ENCODE results near the gene TICRR.

TICRR gene

GRCh38 chr15:89642106-89642505 lies 66.8 kb downstream of the TICRR start:
- TF ChIP-seq, protein P1, sequence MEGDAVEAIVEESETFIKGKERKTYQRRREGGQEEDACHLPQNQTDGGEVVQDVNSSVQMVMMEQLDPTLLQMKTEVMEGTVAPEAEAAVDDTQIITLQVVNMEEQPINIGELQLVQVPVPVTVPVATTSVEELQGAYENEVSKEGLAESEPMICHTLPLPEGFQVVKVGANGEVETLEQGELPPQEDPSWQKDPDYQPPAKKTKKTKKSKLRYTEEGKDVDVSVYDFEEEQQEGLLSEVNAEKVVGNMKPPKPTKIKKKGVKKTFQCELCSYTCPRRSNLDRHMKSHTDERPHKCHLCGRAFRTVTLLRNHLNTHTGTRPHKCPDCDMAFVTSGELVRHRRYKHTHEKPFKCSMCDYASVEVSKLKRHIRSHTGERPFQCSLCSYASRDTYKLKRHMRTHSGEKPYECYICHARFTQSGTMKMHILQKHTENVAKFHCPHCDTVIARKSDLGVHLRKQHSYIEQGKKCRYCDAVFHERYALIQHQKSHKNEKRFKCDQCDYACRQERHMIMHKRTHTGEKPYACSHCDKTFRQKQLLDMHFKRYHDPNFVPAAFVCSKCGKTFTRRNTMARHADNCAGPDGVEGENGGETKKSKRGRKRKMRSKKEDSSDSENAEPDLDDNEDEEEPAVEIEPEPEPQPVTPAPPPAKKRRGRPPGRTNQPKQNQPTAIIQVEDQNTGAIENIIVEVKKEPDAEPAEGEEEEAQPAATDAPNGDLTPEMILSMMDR (IDR thresholded peaks at IDR 0.05; ENCODE audit: control extremely low read depth, extremely low read depth, low read depth, missing control alignments) = no peak
- CTCF ChIA-PET = interaction anchor here (1.2 kb wide), 1 partner anchor 30 kb away, joined by 4 read pairs; no protein-coding TSS in a partner anchor
- POLR2A ChIA-PET = no interaction called here
- DNase-seq (ENCODE audit: extremely low spot score) = no peak

DNA sequence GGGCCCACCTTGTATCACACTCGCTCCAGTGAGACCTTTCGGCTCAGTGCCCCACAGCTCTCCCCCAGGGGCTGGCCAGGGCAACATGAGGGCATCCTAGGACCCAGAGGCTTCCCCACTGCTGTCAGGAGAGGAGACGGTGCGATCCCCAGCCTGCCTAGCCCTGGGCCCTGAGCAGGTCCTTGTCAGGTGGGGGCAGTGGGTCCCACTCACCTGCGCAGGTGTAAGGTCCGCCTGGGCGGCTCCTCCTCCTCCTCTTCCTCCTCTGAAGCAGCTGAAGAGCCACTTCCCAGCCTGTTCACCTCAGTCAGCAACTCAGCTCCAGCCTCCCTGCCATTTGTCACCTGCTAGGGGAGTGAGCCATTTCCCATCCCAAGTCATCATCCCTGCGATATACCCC lies 70.4 kb downstream of the TICRR start:
- ChIA-PET CTCF (interaction anchor here (1.0 to 5.1 kb wide), 11 partner anchors 13 to 229 kb away, joined by 3 to 36 read pairs (median 6); no protein-coding TSS in a partner anchor), POLR2A (no interaction called here)
- TF ChIP-seq, protein P1 (IDR thresholded peaks at IDR 0.05; ENCODE audit: control extremely low read depth, extremely low read depth, low read depth, missing control alignments) = no peak
- no peak for DNase-seq (ENCODE audit: extremely low spot score)

GRCh38 chr15:89646416-89647141 lies 71.3 kb downstream of the TICRR start:
- ChIA-PET CTCF (interaction anchor here (0.6 to 5.1 kb wide), 15 partner anchors 12 to 287 kb away, joined by 3 to 36 read pairs (median 5); no protein-coding TSS in a partner anchor), POLR2A (no interaction called here)
- no peak for DNase-seq (ENCODE audit: extremely low spot score)
- TF ChIP-seq, protein P1 (IDR thresholded peaks at IDR 0.05; ENCODE audit: control extremely low read depth, extremely low read depth, low read depth, missing control alignments) = no peak

DNA sequence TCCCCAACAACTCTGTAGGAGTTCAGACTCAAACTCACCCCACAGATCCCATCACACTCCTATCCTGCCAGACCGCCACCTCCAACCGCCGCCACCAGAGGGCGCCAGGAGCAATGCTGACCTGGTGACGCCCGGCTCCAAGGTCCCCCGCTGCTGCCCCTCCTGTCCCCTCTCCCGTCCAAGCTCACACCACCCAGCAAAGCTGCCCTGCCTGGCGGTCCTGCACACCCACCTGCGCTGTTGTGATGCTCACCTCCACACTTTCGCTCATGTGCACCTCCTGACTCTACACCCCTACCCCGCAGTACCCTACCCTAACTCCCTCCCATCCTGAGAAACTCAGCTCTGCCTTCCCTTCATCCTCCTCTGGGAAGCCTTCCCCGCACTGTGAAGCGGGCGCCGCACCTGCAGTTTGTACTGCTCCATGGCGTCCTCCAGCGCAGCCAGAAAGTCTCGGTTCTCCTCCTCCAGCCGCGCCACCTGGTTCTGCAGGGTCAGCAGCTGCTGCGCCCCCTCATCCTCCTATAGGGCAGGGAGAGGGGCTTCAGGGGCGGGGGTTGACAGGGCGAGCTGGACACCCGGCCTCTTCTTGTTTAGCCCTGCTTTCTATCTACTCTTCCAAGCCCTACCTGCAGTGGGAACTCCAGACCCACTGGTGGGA lies 72.1 kb downstream of the TICRR start:
- ChIA-PET POLR2A (no interaction called here), CTCF (interaction anchor here (0.8 to 5.1 kb wide), 13 partner anchors 10 to 288 kb away, joined by 3 to 36 read pairs (median 4); no protein-coding TSS in a partner anchor)
- peak; percentile 88 for DNase-seq (ENCODE audit: extremely low spot score)
- TF ChIP-seq, protein P1 (IDR thresholded peaks at IDR 0.05; ENCODE audit: control extremely low read depth, extremely low read depth, low read depth, missing control alignments) = peak; percentile 92

GRCh38 chr15:89648106-89649012 lies 73.1 kb downstream of the TICRR start:
- ChIA-PET POLR2A (no interaction called here), CTCF (interaction anchor here (0.9 to 5.1 kb wide), 10 partner anchors 10 to 46 kb away, joined by 3 to 36 read pairs (median 4); no protein-coding TSS in a partner anchor)
- TF ChIP-seq, protein P1 (IDR thresholded peaks at IDR 0.05; ENCODE audit: control extremely low read depth, extremely low read depth, low read depth, missing control alignments) = no peak
- no peak for DNase-seq (ENCODE audit: extremely low spot score)

All from GM10248 (cell line).